Right lung (tissue), 5 donors: Measurements from ENCODE around the gene HOXA4. TPM values are rescaled to one million over a fixed set of nuclear protein-coding genes. Genes with fewer than 3 reads are reported as not detected.

ENCODE experiments used
- DNase-seq, 2 donors: peaks; one replicate each; pipeline ENCODE4 v3.0.0-alpha.2; 2013
- polyA plus RNA-seq, 5 donors: library from polyadenylated mRNA; unstranded; fragments of 120-200 nt; gene quantifications; one replicate each; pipeline versions ENCODE4 v1.2.1 to v1.2.3, GENCODE V29; 2013; ENCODE audit warnings: inconsistent platforms in 1 of 5, low replicate concordance in 1 of 5; ENCODE audit not compliant: insufficient read length in 5 of 5, insufficient read depth in 1 of 5

The HOXA4 gene
- polyA plus RNA-seq, 5 donors: 32.3 to 39.5 (median 38.3) TPM

DNA sequence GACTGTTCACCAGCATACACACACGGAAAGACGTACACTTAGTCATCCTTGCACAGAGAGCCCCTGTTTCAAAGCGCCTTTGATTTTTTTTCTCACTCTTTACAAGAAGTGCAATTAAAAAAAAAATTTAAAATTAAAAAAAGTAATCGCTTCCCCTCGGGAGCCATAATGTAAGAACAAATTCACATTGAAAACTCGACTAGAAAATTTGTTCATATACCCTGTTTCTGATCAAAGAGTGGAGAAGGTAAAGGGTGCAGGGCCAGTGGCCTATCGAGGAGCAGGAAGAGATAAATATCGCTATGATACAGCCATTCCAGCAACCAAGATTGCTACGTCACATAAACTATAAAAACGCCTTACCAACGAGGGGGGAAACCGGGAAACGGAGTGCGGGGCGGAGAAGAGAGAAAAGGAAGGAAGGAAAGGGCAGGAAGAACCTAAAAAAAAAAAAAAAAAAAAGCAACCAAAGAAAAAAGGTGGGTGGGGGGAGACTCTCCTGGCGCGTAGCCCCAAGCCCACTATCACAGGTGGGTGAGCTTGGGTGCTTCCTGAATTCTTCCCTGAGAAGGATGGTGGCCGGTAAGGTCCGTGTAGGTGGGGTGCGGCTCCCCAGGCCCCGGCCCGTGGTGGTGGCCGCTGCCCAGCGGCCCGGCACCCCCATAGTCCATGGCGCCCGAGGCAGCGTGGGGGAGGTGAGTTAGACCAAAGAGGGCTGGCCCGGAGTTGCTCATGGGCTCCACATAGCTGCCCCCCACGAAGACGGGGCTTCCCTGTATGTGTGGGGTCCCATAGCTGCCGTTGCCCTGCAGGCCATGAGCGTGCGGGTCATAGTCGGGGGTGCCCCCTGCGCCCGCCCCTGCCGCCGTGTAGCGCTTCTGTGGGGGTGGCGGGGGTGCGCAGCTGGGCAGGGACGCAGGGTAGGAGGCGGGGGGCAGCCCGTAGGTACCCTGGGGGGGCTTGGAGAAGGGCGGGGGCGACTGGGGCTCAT is 22.9 kb downstream of the HOXA4 start:
- DNase-seq: peak in 1 of 2 donors; percentile 53

DNA sequence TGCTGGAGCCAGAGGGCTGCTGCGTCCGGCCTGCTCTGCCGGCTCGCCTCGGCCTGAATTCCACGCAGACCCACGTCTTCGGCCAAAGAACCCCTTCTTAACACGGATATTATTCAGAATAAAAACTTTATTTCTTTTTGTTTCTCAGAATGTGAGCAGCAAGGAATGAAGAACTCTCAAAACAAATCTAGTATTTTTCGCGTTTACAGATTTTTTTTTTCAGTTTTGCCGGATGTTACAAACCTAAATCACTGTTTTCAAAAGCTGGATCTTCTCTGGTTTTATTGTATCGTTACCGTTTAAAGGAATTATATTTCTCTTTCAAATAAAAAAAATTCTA is 23.7 kb downstream of the HOXA4 start:
- DNase-seq: no peak

GRCh38 chr7:27106181-27106900 is 24.2 kb downstream of the HOXA4 start:
- peak in 1 of 2 donors; percentile 55 for DNase-seq

- peak in 1 of 2 donors; percentile 43 for DNase-seq
These were observed 25.1 kb downstream of the HOXA4 start for GRCh38 chr7:27105301-27106031.

DNA sequence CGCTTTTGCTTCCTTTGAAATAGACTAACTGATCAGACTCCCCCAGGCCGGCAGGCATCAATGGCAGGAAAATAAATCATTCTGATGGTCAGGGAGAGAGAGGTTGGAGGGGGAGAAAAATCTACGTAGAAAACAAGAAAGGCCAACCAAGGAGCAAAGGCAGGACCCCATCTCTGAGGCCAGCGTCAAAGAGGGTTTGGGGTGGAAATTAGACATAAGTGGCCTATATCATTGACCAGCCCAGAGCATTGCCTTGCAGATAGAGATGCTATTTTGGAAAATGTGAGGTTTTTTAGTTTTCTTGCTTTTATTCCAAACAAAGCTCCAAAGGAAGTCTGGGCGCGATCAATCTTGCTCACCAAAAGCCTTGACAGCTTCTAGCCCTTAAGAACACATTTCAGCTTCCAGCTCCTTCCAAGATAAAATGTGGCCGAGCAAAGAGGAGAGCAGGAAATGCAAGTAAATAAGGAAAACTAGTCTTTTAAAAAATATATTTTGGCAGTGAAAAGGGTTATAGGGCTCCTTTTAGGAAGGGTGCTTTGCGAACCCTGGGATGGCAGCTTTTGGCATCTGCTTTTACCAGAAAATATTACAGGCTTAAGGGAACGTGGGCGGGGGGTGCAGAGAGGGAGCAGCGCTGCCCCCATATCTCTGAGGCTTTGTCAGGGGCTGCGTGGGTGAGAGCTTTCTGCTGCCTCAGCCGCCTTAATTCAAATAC is 26.1 kb downstream of the HOXA4 start:
- DNase-seq: peak in 1 of 2 donors; percentile 79

DNA sequence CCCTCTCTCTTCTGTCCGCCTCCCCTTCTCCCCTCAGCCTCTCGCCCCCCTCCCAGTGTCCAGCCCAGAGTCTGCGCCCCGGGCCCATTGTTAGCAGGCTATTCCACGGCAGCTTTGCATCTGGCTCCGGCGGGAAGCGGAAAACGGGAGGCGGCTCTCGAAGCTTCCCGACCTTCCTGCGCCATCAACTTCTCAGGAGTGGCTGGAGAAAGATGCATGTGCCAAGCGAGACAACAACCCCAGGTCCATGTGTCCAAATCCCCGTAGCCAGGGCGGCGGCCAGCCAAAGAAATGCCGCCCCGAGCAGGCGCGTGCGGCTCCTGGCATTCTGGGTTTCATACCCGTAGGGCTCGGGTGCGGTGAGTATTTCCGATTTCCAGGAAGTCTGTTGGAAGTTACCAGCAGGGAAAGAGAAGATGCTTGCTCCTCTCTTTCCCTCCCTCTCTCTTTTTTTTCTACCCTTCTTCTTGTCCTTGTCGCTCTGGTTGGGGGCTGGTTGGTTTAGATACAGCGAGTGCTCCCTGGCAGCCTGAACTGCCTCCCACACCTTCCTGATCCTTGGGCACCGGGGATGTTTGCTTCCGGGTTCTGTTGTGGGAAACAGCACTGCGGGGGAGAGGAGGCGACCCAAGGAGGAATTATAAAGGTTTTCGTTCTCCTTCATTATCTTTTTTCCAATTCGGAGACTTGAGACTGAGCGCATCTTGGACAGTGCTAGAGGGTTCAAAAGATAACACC is 26.9 kb downstream of the HOXA4 start:
- peak; percentile 45 for DNase-seq

DNA sequence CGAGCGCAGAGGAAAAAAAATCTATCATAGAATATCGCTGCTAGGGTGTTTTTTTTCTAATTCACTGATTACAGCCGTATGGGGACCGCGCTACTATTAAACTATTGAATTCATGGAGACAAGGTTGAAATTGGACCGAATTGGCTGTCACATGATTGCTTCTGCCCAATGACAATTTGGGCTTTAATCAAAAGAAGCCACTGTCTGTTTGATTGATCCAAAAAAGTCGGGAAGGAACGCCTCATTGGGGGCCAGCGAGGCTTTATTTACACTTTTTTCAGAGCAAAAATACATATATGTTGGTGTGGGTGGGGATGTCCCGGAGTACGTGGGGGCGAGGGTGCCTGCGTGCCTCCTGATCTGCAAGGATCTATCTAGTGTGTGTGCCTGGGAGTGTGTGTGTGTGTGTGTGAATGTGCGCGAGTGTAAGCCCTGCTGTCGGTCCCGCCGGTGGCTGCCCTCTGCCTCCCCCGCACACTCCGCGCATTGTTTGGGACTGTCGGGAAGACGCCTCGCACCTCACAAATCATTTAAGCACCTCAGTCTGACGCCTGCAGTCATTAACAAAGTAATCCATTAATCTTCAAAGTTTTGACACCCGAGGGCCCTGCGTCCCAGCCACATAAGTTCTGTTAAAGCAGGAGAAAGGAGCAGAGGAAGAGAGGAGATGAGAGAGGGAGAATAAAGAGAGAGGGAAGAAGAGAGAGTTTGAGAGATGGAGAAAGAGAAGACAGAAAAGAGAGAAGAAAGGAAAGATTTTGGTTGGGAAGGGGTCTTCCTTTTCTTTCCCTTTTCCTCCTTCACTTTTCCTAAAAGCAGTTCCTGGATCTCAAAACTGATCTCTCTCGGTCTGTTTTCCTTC is 27.7 kb downstream of the HOXA4 start, which contains the start of gene HOXA2:
Gene HOXA2, minus strand, starts transcription at position 103 of the 862 bp plus-strand sequence. CDS start 183 bp downstream, outside the sequence.
- peak; percentile 80 to 87 for DNase-seq

GRCh38 chr7:27101957-27102580 is 28.5 kb downstream of the HOXA4 start:
- DNase-seq: peak in 1 of 2 donors; percentile 54

GRCh38 chr7:27101171-27101956 is 29.2 kb downstream of the HOXA4 start:
- DNase-seq: peak; percentile 87 to 92

GRCh38 chr7:27100694-27101170 is 29.8 kb downstream of the HOXA4 start:
- peak in 1 of 2 donors; percentile 42 for DNase-seq

GRCh38 chr7:27099453-27100370 is 30.8 kb downstream of the HOXA4 start:
- no peak for DNase-seq

DNA sequence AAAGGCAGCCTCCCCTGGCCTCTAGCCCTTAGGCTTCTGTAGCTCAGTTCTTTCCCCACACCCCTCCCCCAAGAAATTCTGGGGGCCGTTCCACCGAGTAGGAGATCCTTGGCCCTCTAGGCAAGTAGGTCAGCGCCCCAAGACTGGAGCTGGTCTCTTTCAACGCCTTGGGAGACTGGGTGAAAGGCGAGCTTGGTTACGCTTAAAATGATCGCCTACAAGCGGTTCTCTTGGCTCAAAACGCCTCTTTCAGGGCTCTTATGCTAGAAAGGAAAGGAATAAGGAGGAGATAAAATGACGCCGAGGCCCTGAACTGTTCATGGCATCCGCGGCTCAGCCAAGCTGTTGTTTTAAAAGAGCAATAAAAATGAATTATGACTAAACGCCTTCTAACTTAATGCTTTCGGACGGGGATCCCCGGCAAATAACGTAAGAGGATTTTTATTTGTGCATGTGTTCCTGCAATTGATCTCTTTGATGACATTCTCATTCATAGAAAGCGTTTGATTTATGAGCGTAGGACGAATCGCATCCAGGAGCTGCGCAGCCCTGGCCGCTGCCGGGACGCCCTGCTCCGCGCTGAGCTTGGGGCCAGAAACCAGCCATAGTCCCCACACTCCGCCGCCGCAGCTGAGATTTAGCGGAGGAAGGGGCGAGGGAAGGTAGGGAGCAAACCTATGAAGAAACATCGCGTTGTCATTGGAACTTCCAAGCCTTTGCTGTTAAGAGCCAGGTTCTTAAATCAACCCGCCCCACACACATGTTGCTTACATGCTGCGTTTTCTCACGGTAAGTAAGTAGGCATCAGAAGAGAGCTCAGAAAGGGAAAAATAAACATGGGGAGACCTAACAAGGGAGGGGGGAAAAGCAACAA is 31.7 kb downstream of the HOXA4 start:
- DNase-seq: peak; percentile 76

- no peak for DNase-seq
These were observed 32.6 kb downstream of the HOXA4 start for GRCh38 chr7:27097686-27098577.

DNA sequence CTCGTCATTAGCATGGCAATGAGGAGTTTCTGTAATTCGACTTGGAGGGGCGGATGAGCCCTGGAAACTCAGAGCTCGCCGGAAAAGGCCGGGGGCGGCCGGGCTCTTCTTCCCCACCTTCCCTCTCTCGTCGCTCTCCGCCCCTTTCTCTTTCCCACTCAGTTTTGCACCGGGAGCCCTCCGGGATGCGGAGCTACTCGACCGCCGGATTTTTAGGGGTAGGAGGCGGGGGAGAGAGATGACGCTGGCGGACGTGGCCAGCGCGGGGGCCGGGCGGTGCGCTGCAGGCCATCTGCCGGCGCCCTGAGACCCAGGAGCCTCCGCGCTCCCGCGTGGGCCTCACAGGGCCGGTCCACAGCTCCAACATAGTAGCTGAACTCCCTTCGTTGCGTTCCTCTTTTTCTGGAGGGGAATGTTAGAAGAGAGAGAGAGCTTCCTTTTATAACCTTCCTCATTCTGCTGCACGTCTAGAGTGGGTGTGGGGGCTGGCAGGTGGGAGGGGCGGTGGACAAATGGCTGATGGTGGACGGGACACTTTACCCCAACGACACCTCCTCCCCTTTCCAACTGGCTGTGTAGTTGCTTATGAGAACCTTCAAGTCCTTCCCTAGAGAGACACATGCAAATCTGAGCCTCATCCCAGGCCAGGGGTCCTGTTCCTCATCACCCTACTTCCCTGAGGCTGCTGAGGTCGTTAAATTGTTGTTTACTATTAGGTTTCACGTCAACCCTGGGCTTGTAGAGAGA is 33.6 kb downstream of the HOXA4 start:
- peak; percentile 49 to 55 for DNase-seq
